Astrocyte of the spinal cord (primary cell): ENCODE measurements around the gene CXCL8.

Experiments used
- DNase-seq: peaks from one replicate; pipeline ENCODE4 v3.0.0; 2011; ENCODE audit warnings: low read depth, low spot score
- H3K4me3 ChIP-seq: 2 replicates; pipeline ENCODE4 v1.5.1; 2011; ENCODE audit warnings: low read depth, mild to moderate bottlenecking, low read length, moderate library complexity
- in situ Hi-C: cut with HindIII; loops from 2 replicates; pipeline ENCODE4 v1.10.0; 2017; ENCODE audit warnings: low sequenced_read_pairs
- TF ChIP-seq, protein P1 (sequence below): IDR thresholded peaks from 2 replicates; pipeline ENCODE4 v1.5.1; 2012; ENCODE audit warnings: low read depth, mild to moderate bottlenecking, low read length, inconsistent platforms

Gene CXCL8

DNA sequence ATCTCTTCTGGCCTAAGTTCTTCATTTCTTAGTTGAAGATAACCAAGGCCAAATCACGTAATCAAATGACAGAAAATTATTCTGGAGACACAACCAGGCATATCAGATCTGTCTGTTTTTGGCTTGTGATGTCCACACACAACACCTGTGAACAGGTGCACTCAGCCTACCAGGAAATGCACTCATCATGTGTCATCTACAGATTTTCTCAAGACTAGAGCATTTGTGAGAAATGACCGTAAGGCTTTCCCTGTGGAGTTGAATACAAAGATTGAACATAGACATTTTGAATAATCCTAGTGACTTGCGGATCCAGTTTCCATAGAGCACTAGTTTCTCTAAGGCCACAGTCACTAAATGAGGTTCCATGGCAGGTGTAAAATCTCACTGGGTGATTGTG lies 26.7 kb upstream of the CXCL8 start:
- in situ Hi-C loops: no loop called here
- TF ChIP-seq, protein P1, sequence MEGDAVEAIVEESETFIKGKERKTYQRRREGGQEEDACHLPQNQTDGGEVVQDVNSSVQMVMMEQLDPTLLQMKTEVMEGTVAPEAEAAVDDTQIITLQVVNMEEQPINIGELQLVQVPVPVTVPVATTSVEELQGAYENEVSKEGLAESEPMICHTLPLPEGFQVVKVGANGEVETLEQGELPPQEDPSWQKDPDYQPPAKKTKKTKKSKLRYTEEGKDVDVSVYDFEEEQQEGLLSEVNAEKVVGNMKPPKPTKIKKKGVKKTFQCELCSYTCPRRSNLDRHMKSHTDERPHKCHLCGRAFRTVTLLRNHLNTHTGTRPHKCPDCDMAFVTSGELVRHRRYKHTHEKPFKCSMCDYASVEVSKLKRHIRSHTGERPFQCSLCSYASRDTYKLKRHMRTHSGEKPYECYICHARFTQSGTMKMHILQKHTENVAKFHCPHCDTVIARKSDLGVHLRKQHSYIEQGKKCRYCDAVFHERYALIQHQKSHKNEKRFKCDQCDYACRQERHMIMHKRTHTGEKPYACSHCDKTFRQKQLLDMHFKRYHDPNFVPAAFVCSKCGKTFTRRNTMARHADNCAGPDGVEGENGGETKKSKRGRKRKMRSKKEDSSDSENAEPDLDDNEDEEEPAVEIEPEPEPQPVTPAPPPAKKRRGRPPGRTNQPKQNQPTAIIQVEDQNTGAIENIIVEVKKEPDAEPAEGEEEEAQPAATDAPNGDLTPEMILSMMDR: no peak
- no peak for DNase-seq
- H3K4me3 ChIP-seq: no peak overlapping the region

DNA sequence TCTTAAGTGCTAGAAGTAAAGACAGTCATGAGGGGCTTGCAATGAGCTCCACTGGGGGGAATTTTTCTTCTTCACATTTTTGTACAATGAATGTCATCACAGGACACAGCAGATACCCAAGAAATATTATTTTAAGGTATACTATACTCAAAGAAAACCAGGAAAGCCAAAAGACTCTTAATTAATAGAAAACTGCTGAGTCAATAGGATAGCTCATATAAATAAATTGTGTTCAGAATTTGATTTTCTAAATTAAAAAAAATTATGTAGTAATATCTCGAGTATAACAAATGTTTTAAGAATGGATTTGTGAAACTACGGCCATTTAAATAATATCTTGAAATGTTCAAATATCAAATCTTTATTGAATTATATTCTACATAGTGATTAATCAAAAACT lies 25.7 kb upstream of the CXCL8 start:
- no peak overlapping the region for H3K4me3 ChIP-seq
- TF ChIP-seq, protein P1: no peak
- DNase-seq: no peak
- in situ Hi-C loops: no loop called here

DNA sequence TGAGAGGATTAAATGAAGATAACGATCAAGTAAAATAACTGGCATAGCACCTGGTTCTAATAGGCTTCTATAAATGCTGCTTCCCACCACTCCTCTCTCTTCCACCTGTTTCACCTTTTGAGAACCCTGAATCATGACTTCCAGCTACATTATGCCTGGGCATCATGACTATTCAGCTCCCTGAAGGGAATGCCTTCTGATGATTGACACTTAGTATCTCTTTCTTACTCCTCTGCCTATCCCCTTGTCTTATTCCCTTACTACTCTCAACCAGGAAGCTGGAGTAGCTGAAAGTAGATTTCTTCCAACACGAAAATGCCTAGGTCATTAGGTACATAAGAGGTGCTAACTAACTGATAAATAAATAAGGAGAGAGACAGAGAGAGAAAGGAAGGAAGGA lies 24.7 kb upstream of the CXCL8 start:
- in situ Hi-C loops: no loop called here
- DNase-seq: no peak
- H3K4me3 ChIP-seq: no peak overlapping the region
- TF ChIP-seq, protein P1: no peak

DNA sequence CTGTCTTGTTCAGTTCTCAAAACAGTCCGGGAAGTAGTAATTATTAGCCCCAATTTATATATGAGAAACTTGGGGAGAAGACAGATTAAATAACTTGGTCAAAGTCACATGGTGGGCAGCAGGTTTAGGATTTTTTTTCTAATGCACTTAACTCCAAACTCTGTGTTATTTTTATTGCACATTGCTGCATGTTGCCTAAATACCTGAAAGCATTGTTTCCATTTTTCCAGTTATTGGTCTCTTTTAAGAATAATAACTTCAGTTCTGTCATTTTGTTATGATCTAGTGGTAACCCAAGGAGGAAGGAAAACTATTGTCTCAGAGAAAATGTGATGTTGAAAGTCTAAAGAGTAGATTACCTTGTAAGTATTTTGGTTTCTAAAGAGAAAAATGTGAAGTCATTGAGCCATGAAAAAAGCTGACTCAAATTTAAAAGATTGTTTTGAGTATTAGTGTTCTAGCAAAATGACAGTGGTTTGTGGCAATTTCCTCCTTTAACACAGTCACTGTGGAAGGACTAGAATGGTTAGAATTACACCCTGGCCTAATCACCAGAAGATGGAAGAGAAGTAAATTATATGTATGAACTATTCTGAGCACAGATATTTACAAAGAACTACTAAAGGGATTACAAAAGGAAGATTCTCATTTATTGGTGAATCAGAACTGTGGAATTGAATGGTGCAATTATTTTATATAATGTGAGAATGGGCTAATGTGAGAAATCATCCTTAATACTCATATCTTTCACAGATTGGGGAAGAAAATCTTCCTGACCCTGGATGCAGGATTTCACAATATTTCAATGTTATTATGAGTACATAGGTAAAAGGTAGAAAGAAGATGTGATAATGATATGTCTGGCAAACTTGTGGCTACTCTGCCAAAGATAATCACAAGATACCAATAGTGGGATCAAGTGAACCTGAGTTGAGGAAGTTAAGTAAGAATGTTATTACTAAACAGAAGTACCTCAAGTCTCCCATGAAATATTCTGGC lies 21.7 kb upstream of the CXCL8 start:
- TF ChIP-seq, protein P1: no peak
- H3K4me3 ChIP-seq: no peak overlapping the region
- in situ Hi-C loops: no loop called here
- DNase-seq: peak; percentile 59

DNA sequence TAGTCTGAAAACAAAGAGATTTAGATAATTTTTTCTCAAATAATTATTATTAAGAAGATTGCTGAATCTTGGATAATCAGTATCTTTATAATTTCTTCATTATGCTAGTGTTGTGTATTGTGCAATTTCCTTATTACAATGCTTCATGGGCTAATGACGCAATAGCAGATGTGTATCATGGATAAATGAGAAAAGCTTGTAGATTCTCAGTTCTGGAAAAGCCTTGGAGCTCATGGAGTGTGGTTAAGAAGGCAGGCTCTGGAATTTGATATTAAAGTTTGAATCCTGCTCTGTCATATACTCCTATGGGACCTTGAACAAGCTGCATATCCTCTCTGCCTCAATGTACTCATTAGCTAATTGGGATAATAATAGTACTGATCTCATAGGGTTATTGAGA lies 18.9 kb upstream of the CXCL8 start:
- H3K4me3 ChIP-seq: no peak overlapping the region
- in situ Hi-C loops: no loop called here
- peak; percentile 54 for DNase-seq
- TF ChIP-seq, protein P1: no peak

DNA sequence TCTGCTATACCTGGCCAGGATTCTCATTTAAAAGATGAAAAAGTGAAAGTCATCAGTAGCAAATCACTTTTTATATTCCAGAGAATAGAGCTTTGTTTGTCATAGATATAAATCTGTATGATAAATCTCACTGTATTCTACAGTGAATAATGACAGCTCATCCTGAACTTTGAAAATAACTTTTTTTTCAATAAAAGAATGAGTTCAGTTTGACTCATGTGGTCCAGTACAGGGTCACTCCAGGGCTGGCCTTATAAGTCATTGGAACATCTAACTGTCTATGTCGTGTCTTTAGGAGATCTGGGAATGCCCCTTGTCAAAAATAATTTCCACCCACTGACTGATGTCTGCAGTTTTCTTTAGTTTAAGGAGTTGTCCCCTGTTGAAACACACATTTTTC lies 18.5 kb upstream of the CXCL8 start:
- DNase-seq: no peak

More for the DNA sequence above, 18.5 kb upstream of the CXCL8 start:
- no peak overlapping the region for H3K4me3 ChIP-seq
- TF ChIP-seq, protein P1: no peak
- in situ Hi-C loops: no loop called here
